ENCODE results near the gene NSD2.
"Not testable (repeated sequence)": the region's sequence is repeated elsewhere in the genome, so short reads cannot be mapped to it uniquely, and the experiment has no call there.

The NSD2 gene

GRCh38 chr4:1842339-1842895 is 28.8 kb upstream of the NSD2 start:
- Histone ChIP-seq H3K4me1 (ENCODE audit: low read length) (peaks cover 6% of the 10 kb centered on the region), H3K27ac (ENCODE audit: low read length) (no peak overlapping the region), H3K9ac (ENCODE audit: low read length) (no peak overlapping the region), H2AFZ (ENCODE audit: low read depth, low read length) (no peak overlapping the region), H3K4me3 (ENCODE audit: low read length) (no peak overlapping the region), H3K4me2 (ENCODE audit: low read length) (no peak overlapping the region), H3K36me3 (replicated peaks; ENCODE audit: low read depth, low read length) (peaks cover 26% of the 10 kb centered on the region), H3K79me2 (ENCODE audit: low read length) (peaks cover 51% of the 10 kb centered on the region), H4K20me1 (ENCODE audit: insufficient read depth, low read length) (peaks cover 17% of the 10 kb centered on the region), H3K27me3 (ENCODE audit: low read depth, low read length) (no peaks in the 10 kb centered on the region), H3K9me3 (ENCODE audit: insufficient read depth, low read length) (no peaks in the 10 kb centered on the region)
- TF ChIP-seq CTCF (IDR thresholded peaks at IDR 0.05; ENCODE audit: low read depth, low read length) (no peak), EZH2phosphoT487 (IDR thresholded peaks at IDR 0.05; ENCODE audit: low read depth) (no peak)

DNA sequence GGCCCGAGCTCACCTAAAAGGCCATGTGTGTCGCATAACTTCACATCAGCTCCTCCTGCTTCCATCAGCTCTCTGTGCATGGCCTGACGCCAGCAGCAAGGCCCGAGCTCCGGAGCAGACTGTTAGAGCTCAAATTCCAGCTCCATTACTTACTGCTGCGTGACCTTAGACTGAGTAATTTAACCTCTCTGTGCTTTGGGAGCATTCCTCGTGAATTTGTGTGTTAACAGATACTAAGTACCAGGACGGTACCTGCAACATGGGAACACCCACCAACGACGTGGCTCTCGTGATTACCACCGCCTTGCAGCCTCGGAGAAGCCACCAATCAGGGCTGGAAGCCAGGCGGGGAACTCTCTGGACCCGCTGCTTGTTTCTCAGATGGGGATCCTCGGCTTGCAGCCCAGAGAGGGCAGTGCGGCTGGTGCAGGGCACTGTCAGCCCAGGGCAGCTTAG is 28.2 kb upstream of the NSD2 start:
- Histone ChIP-seq H3K4me2 (ENCODE audit: low read length) (no peak overlapping the region), H3K27ac (ENCODE audit: low read length) (no peak overlapping the region), H3K36me3 (replicated peaks; ENCODE audit: low read depth, low read length) (peaks cover 26% of the 10 kb centered on the region), H3K27me3 (ENCODE audit: low read depth, low read length) (no peaks in the 10 kb centered on the region), H3K9ac (ENCODE audit: low read length) (no peak overlapping the region), H2AFZ (ENCODE audit: low read depth, low read length) (no peak overlapping the region), H3K4me3 (ENCODE audit: low read length) (no peak overlapping the region), H3K79me2 (ENCODE audit: low read length) (peaks cover 51% of the 10 kb centered on the region), H4K20me1 (ENCODE audit: insufficient read depth, low read length) (peaks cover 17% of the 10 kb centered on the region), H3K4me1 (ENCODE audit: low read length) (peaks cover 6% of the 10 kb centered on the region), H3K9me3 (ENCODE audit: insufficient read depth, low read length) (no peaks in the 10 kb centered on the region)
- TF ChIP-seq EZH2phosphoT487 (IDR thresholded peaks at IDR 0.05; ENCODE audit: low read depth) (no peak), CTCF (IDR thresholded peaks at IDR 0.05; ENCODE audit: low read depth, low read length) (no peak)

DNA sequence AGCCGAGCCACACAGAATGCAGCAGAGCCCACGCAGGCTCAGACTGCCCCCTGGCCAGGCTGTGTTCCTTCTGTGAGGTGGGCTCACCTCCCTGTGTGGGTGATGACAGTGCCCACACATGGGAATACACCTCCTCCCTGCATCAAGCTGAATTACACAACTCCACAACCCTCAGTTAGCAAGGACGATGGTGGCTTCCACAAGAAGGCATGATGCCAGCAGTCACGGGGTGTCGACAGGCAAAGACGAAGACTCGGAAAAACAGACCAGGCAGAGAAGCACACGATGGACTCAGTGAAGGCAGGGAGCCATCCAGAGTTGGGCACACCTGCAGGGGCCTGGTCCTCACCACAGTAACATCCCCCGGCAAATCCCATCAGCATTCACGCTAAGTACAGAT is 27.3 kb upstream of the NSD2 start:
- no peaks in the 10 kb centered on the region for H3K9me3 ChIP-seq (ENCODE audit: insufficient read depth, low read length)
- peaks cover 54% of the 10 kb centered on the region for H3K79me2 ChIP-seq (ENCODE audit: low read length)
- H3K27ac ChIP-seq (ENCODE audit: low read length): no peak overlapping the region
- no peak overlapping the region for H3K4me2 ChIP-seq (ENCODE audit: low read length)
- H3K27me3 ChIP-seq (ENCODE audit: low read depth, low read length): no peaks in the 10 kb centered on the region
- peaks cover 17% of the 10 kb centered on the region for H4K20me1 ChIP-seq (ENCODE audit: insufficient read depth, low read length)
- H3K9ac ChIP-seq (ENCODE audit: low read length): no peak overlapping the region
- no peak overlapping the region for H2AFZ ChIP-seq (ENCODE audit: low read depth, low read length)
- H3K4me1 ChIP-seq (ENCODE audit: low read length): peaks cover 6% of the 10 kb centered on the region
- TF ChIP-seq EZH2phosphoT487 (IDR thresholded peaks at IDR 0.05; ENCODE audit: low read depth) (no peak), CTCF (IDR thresholded peaks at IDR 0.05; ENCODE audit: low read depth, low read length) (no peak)
- peaks cover 26% of the 10 kb centered on the region for H3K36me3 ChIP-seq (replicated peaks; ENCODE audit: low read depth, low read length)
- H3K4me3 ChIP-seq (ENCODE audit: low read length): no peak overlapping the region

DNA sequence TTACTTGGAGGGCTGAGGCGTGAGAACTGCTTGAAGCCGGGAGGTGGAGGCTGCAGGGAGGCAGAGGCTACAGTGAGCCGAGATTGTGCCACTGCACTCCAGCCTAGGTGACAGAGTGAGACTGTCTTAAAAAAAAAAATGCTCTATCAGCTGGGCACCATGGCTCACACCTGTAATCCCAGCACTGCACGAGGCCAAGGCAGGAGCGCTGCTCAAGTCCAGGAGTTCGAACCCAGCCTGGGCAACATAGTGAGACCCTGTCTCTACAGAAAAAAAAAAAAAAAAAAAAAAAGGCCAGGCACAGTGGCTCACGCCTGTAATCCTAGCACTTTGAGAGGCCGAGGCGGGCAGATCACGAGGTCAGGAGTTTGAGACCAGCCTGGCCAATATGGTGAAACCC is 26.6 kb upstream of the NSD2 start:
- Histone ChIP-seq H3K36me3 (replicated peaks; ENCODE audit: low read depth, low read length) (peaks cover 19% of the 10 kb centered on the region), H3K79me2 (ENCODE audit: low read length) (peaks cover 55% of the 10 kb centered on the region), H4K20me1 (ENCODE audit: insufficient read depth, low read length) (peaks cover 17% of the 10 kb centered on the region)
- H3K27ac ChIP-seq (ENCODE audit: low read length); H3K9me3 ChIP-seq (ENCODE audit: insufficient read depth, low read length); H3K4me3 ChIP-seq (ENCODE audit: low read length); H3K4me2 ChIP-seq (ENCODE audit: low read length); H3K4me1 ChIP-seq (ENCODE audit: low read length); H2AFZ ChIP-seq (ENCODE audit: low read depth, low read length); H3K27me3 ChIP-seq (ENCODE audit: low read depth, low read length); H3K9ac ChIP-seq (ENCODE audit: low read length): not testable (repeated sequence)
